Activated T-cell treated with anti-CD3 and anti-CD28 coated beads for 48 hours (primary cell): ENCODE results near the gene MUSTN1.

ENCODE experiments used
- DNase-seq: peaks from one replicate; pipeline ENCODE4 v3.0.0-alpha.2; 2020; ENCODE audit warnings: low read depth

Gene MUSTN1

DNA sequence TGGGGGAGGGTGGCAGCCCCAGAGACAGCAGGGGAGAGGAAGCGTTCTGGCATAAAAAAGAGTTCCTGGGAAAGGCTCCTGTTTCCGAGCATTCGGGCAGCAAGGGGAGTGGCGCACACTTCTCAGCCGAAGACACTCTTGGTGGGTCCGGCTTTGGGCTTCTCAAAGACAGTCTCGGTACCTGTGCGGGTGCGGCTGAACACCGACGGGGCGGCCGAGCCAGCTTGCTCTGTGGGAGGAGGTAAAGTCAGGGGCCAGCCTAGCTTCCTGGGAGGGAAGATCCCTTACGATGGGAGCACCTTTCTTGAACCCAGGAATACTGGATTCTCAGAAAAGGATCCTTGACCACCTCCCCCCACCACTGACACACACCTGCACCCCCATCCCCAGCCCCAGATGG, 1.6 kb downstream of the MUSTN1 start:
- no peak for DNase-seq

DNA sequence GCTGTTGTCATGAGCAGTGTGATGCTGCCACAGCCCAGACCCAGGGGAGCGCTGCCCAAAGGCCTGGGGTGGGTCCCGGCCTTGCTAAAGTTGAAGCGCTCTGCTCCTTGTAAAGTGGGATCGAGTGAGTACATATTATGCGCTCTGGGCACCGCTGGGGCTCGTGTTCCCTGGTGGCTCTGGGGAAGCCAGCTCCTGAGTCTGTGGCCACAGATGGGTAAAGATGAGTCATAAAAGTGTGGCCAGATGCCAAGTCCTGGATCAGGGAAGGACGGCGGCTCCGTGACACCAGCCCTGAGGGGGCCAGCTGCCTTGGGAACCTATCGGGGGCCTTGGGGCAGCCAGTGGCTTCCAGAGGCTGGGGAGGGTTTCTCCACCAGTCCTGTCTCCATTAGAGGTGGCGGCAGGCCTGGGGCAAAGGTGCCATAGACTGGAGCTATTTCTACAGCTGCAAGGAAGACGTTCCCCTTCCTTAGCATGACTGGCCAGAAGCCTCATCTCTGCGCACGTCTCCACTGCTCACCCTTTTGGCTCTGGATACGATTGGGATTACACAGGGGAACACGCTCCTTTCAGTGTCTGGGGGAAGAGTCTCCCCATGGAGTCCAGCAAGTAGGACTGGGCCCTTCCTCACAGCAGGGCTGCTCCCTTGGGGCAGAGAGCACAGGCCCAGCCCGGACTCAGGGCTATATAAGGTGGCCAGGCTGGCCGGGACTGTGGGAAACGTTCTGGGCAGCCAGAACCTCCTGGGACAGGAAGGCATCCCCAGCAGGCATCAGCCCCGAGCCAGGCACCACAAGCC, 3.1 kb downstream of the MUSTN1 start:
- DNase-seq = no peak

- no peak for DNase-seq
These were observed 4.1 kb downstream of the MUSTN1 start, which contains the start of gene ITIH4 for GRCh38 chr3:52830535-52831258. Gene ITIH4 (minus strand): TSS chr3:52830672. CDS start chr3:52830642, 30 bp downstream.

DNA sequence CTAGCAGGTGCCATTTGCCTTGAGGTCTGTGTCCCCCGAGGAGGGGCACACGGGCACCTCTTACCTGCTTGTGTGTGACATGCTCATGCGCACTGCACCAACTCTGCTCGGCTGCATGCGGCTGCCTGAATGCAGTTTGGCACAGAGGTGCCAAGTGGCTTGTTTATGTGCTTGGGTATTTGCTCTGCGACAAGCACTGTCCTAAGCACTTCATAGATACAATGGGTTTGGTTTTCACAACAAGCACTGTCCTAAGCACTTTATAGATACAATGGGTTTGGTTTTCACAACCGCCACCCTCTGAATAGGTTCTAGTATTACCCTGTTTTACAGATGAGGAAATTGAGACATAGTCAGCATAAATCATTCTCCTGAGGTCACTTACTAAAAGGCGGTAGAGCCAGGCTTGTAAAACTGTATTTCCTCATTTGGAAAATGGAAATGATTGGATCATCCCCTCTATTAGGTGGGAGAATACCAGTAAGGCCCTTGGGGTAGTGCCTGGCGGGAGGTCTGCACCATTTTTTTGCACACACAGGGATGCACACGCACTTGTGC, 4.8 kb downstream of the MUSTN1 start:
- no peak for DNase-seq

- DNase-seq = no peak
These were observed 5.3 kb downstream of the MUSTN1 start for GRCh38 chr3:52829482-52829881.

DNA sequence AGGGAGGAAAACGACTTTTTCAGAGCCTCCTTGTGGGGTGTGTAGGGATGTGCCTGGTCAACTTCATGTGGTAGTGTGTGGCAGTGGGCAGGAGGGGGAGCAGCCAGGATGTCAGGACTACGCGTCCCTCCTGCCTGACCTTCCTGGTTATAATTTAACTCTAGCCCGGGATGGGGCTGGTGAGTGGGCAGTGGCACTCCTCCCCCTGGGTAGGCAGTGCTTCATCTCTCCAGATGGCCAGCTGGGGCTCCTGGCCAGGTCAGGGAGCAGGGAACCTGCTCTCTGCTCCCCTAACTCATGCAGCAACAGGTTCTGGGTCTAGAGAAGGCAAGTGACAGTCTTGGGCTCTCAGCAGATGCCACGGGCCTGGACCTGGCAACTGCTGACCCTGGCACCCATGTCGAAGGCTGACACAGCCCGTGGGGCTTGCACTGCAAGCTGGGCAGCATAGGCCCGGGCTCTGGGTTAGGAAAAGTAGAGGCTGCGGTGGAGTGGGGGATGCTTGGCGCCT, 6.9 kb downstream of the MUSTN1 start:
- no peak for DNase-seq

- DNase-seq = no peak
These were observed 7.4 kb downstream of the MUSTN1 start for GRCh38 chr3:52827441-52827840.

- DNase-seq = no peak
These were observed 10.8 kb downstream of the MUSTN1 start for GRCh38 chr3:52824037-52824436.

DNA sequence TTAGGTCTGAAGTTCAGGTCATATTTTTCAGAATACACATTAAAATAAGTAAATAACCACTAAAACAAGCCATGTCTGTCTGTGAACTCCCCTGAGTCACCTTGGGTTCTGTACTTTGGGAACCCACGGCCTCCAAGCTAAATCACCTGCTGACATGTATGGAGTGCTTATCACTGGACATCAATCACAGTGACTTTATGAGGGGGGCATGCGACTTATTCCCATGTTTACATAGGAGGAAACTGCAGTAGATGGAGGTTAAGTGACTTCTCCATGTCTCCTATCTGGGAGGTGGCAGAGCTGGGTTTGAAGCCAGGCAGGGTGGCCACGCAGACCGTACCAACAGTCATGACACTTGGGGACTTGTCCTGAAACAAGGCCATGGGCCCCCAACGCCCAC, 12.5 kb downstream of the MUSTN1 start:
- DNase-seq = no peak

- DNase-seq = peak; percentile 12
These were observed 14.1 kb downstream of the MUSTN1 start for GRCh38 chr3:52820736-52821135.

- DNase-seq = no peak
These were observed 14.9 kb downstream of the MUSTN1 start for GRCh38 chr3:52819936-52820335.

GRCh38 chr3:52817860-52818259, 17.0 kb downstream of the MUSTN1 start:
- no peak for DNase-seq

- no peak for DNase-seq
These were observed 17.6 kb downstream of the MUSTN1 start for GRCh38 chr3:52817221-52817620.

- no peak for DNase-seq
These were observed 18.2 kb downstream of the MUSTN1 start for GRCh38 chr3:52816654-52817053.

- no peak for DNase-seq
These were observed 18.6 kb downstream of the MUSTN1 start for GRCh38 chr3:52816199-52816598.

DNA sequence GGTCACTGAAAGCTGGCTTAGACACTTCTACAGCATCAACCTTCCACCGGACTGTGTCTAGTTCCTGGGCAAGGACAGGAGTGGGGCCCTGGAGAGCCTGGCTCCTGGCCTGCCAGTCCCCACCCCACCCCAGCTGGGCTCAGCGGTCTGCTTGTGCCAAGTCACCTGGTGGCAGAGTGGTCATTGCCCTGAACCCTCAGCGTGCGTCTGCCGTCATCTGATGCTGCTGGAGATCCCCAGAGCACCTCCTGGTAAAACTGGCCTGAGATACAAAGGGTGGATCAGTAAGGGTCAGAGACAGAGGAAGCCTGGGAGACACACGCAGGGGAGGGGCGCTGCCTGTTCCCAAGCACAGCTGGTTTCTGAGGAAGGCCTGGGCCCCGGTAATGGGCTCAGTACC, 21.0 kb downstream of the MUSTN1 start:
- no peak for DNase-seq

GRCh38 chr3:52811452-52812011, 23.3 kb downstream of the MUSTN1 start:
- no peak for DNase-seq

GRCh38 chr3:52810923-52811322, 23.9 kb downstream of the MUSTN1 start:
- DNase-seq = no peak

- DNase-seq = no peak
These were observed 25.0 kb downstream of the MUSTN1 start for GRCh38 chr3:52809662-52810377.

- no peak for DNase-seq
These were observed 25.7 kb downstream of the MUSTN1 start for GRCh38 chr3:52809149-52809548.

DNA sequence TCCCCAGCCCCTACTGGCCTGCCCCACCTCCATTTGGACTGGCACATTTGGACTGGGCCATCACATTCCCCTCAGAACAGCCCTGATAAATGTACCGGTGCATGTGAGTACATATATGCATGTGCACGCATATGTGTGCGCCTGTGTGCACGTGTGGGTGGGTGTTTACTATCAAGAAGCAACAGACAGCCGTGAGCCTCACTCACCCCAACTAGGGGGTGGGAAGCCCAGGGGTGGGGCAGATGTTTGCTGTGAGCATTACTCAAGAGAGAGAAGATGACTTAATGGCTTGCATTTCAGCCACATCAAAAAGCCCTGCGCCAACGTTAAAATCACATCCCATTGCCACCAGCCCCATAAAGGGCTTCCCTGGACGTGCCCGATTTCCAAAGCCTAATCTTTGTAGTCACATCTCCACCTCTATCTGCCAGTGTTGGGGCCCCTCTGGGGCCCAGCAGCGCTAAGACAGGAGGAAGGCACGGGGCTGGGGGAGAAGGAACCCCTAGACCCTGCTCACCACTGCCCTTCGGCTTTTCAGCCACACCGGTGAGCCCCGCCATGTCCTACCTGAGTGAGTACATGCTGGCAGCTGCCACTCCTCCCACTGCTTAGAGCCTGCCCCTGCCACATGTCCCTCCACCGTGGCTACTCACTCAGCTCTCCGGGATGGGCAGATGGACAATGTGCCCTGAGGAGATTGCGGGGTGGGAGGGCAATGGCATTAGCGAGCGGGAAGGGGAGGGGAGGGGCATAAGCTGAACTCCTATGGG, 29.4 kb downstream of the MUSTN1 start:
- DNase-seq = no peak
